H9 (cell line): ENCODE results near the gene ELMO2. TPM values are rescaled to one million over a fixed set of nuclear protein-coding genes. Genes with fewer than 3 reads are reported as not detected.

Experiments used
- DNase-seq: peaks from one replicate; pipeline ENCODE4 v3.0.0-alpha.2; 2017
- H2AFZ ChIP-seq: one replicate; pipeline ENCODE4 v1.6.1; 2013; ENCODE audit warnings: mild to moderate bottlenecking, low read length, control low read depth, moderate library complexity
- H2AK5ac ChIP-seq: 2 replicates; pipeline ENCODE4 v1.6.1; 2013; ENCODE audit warnings: low read length, control low read depth, mixed read lengths; ENCODE audit not compliant: insufficient read length
- H2BK120ac ChIP-seq: one replicate; pipeline ENCODE4 v1.6.1; 2013; ENCODE audit warnings: low read depth, mild to moderate bottlenecking, low read length, control low read depth, inconsistent platforms; ENCODE audit not compliant: poor library complexity, severe bottlenecking
- H2BK12ac ChIP-seq: 2 replicates; pipeline ENCODE4 v1.6.1; 2013; ENCODE audit warnings: low read length, control low read depth, mixed read lengths, low read depth; ENCODE audit not compliant: insufficient read length
- H2BK15ac ChIP-seq: 2 replicates; pipeline ENCODE4 v1.6.1; 2013; ENCODE audit warnings: low read depth, low read length, control low read depth
- H2BK20ac ChIP-seq: one replicate; pipeline ENCODE4 v1.6.1; 2013; ENCODE audit warnings: low read depth, mild to moderate bottlenecking, low read length, control low read depth, inconsistent platforms; ENCODE audit not compliant: poor library complexity, severe bottlenecking
- H2BK5ac ChIP-seq: 2 replicates; pipeline ENCODE4 v1.6.1; 2013; ENCODE audit warnings: low read length, control low read depth, mixed read lengths; ENCODE audit not compliant: insufficient read length
- H3K14ac ChIP-seq: 2 replicates; pipeline ENCODE4 v1.6.1; 2013; ENCODE audit warnings: low read length, control low read depth; ENCODE audit not compliant: insufficient read depth
- H3K18ac ChIP-seq: 2 replicates; pipeline ENCODE4 v1.6.1; 2013; ENCODE audit warnings: low read depth, mild to moderate bottlenecking, mixed read lengths, low read length, control low read depth; ENCODE audit not compliant: insufficient read length
- H3K23ac ChIP-seq: 2 replicates; pipeline ENCODE4 v1.6.1; 2013; ENCODE audit warnings: low read length, control low read depth, mixed read lengths, low read depth; ENCODE audit not compliant: insufficient read length
- H3K23me2 ChIP-seq: 2 replicates; pipeline ENCODE4 v1.6.1; 2013; ENCODE audit warnings: low read depth, mild to moderate bottlenecking, mixed read lengths, low read length, control low read depth; ENCODE audit not compliant: insufficient read length, poor library complexity, severe bottlenecking
- H3K27ac ChIP-seq: 2 replicates; pipeline ENCODE4 v1.5.1; 2013; ENCODE audit warnings: low read length, control low read depth, mixed read lengths, low read depth; ENCODE audit not compliant: insufficient read length
- H3K27me3 ChIP-seq: 2 replicates; pipeline ENCODE4 v1.6.1; 2013; ENCODE audit warnings: low read length, control low read depth, inconsistent platforms; ENCODE audit not compliant: insufficient read depth
- H3K4ac ChIP-seq: 2 replicates; pipeline ENCODE4 v1.6.1; 2013; ENCODE audit warnings: low read depth, mild to moderate bottlenecking, control low read depth, inconsistent platforms, low read length, moderate library complexity
- H3K4me1 ChIP-seq: 2 replicates; pipeline ENCODE4 v1.6.1; 2013; ENCODE audit warnings: low read length, control low read depth, inconsistent platforms; ENCODE audit not compliant: insufficient read depth
- H3K4me2 ChIP-seq: 2 replicates; pipeline ENCODE4 v1.6.1; 2013; ENCODE audit warnings: low read length, control low read depth, mixed read lengths; ENCODE audit not compliant: insufficient read length, insufficient read depth
- H3K56ac ChIP-seq: 2 replicates; pipeline ENCODE4 v1.6.1; 2013; ENCODE audit warnings: low read depth, mild to moderate bottlenecking, mixed read lengths, low read length, control low read depth; ENCODE audit not compliant: insufficient read length
- H3K79me1 ChIP-seq: 2 replicates; pipeline ENCODE4 v1.6.1; 2013; ENCODE audit warnings: low read depth, mild to moderate bottlenecking, moderate library complexity, low read length, control low read depth, inconsistent platforms; ENCODE audit not compliant: insufficient read depth, poor library complexity, severe bottlenecking
- H3K79me2 ChIP-seq: 2 replicates; pipeline ENCODE4 v1.6.1; 2013; ENCODE audit warnings: low read length, control low read depth, inconsistent platforms; ENCODE audit not compliant: insufficient read depth
- H3K9ac ChIP-seq: 2 replicates; pipeline ENCODE4 v1.6.1; 2013; ENCODE audit warnings: low read length, control low read depth, mixed read lengths; ENCODE audit not compliant: insufficient read length; ENCODE audit errors: extremely low read depth
- H3K9me3 ChIP-seq: one replicate; pipeline ENCODE4 v1.6.1; 2013; ENCODE audit warnings: low read depth, low read length, inconsistent platforms; ENCODE audit not compliant: control insufficient read depth
- H3T11ph ChIP-seq: one replicate; pipeline ENCODE4 v1.6.1; 2013; ENCODE audit warnings: mild to moderate bottlenecking, low read length, control low read depth, inconsistent platforms
- H4K20me1 ChIP-seq: one replicate; pipeline ENCODE4 v1.6.1; 2013; ENCODE audit not compliant: control insufficient read depth, insufficient read length, insufficient read depth
- H4K5ac ChIP-seq: 2 replicates; pipeline ENCODE4 v1.6.1; 2013; ENCODE audit warnings: low read depth, mild to moderate bottlenecking, mixed read lengths, low read length, control low read depth; ENCODE audit not compliant: insufficient read length
- H4K8ac ChIP-seq: replicated peaks from 2 replicates; pipeline ENCODE4 v1.6.1; 2013; ENCODE audit warnings: low read length, control low read depth, mixed read lengths, low read depth; ENCODE audit not compliant: insufficient read length
- H4K91ac ChIP-seq: 2 replicates; pipeline ENCODE4 v1.6.1; 2013; ENCODE audit warnings: low read depth, mild to moderate bottlenecking, moderate library complexity, mixed read lengths, low read length, control low read depth; ENCODE audit not compliant: insufficient read length
- H3K27ac Mint-ChIP-seq, 3 experiments: 2 replicates in 2 of 3; 3 replicates in 1 of 3; pipeline ENCODE4 v1.8.0; 2020 to 2021; ENCODE audit warnings: mixed read lengths in 3 of 3, mild to moderate bottlenecking in 1 of 3, moderate library complexity in 1 of 3
- H3K27me3 Mint-ChIP-seq: 2 replicates; pipeline ENCODE4 v1.8.0; 2021; ENCODE audit warnings: low read depth, mild to moderate bottlenecking, moderate library complexity, mixed read lengths
- H3K36me3 Mint-ChIP-seq, 3 experiments: 2 replicates in 2 of 3; 3 replicates in 1 of 3; pipeline ENCODE4 v1.8.0; 2020 to 2021; ENCODE audit warnings: low read depth in 3 of 3, mixed read lengths in 3 of 3; ENCODE audit not compliant: insufficient read depth in 1 of 3
- H3K4me1 Mint-ChIP-seq, 2 experiments: 2 replicates each; pipeline ENCODE4 v1.8.0; 2020; ENCODE audit warnings: mixed read lengths in 2 of 2
- H3K4me3 Mint-ChIP-seq, 2 experiments: 2 replicates in 1 of 2; 3 replicates in 1 of 2; pipeline ENCODE4 v1.8.0; 2020 to 2021; ENCODE audit warnings: mild to moderate bottlenecking in 2 of 2, mixed read lengths in 2 of 2, moderate library complexity in 1 of 2
- H3K9me3 Mint-ChIP-seq, 2 experiments: 2 replicates in 1 of 2; 3 replicates in 1 of 2; pipeline ENCODE4 v1.8.0; 2020; ENCODE audit warnings: mild to moderate bottlenecking in 2 of 2, mixed read lengths in 2 of 2, moderate library complexity in 1 of 2
- CTCF ChIP-seq: fragments of 200-600 bp; sonication (generic); conservative IDR thresholded peaks from 3 replicates; pipeline ENCODE4 v1.8.0; 2021; ENCODE audit warnings: antibody characterized with exemption, mild to moderate bottlenecking
- WGBS: extraction: QIAGEN DNeasy Blood & Tissue Kit; methylation state at CpG from one replicate; pipeline ENCODE4 v1.1.7; 2013; ENCODE audit warnings: missing lambda C conversion rate, low lambda C conversion rate, mixed read lengths; ENCODE audit not compliant: insufficient read length; ENCODE audit errors: extremely low coverage; 5-methylcytosine and 5-hydroxymethylcytosine counted together
- total RNA-seq: library from RNA; stranded (reverse); gene quantifications from 2 replicates; pipeline ENCODE4 v1.2.1, GENCODE V29; 2021

The ELMO2 gene
- total RNA-seq, 1 experiment from 2014 or later = 32.5 TPM

GRCh38 chr20:46351357-46352058 is 54.9 kb downstream of the ELMO2 start:
- Histone ChIP-seq H2BK120ac (no peak overlapping the region), H2BK15ac (no peak overlapping the region), H4K5ac (no peak overlapping the region), H3K9me3 (no peaks in the 10 kb centered on the region), H3K4me1 (no peaks in the 10 kb centered on the region; the same call in 1 of the 2 replicates), H3T11ph (no peak overlapping the region), H3K56ac (no peak overlapping the region), H2BK5ac (no peak overlapping the region), H2AK5ac (no peak overlapping the region), H3K9ac (no peak overlapping the region), H3K27me3 (no peaks in the 10 kb centered on the region), H3K23ac (no peak overlapping the region), H2AFZ (no peak overlapping the region), H3K4me2 (no peak overlapping the region), H4K91ac (no peak overlapping the region), H3K79me2 (no peaks in the 10 kb centered on the region), H3K27ac (no peak overlapping the region), H3K79me1 (no peaks in the 10 kb centered on the region), H3K23me2 (no peaks in the 10 kb centered on the region), H2BK20ac (no peak overlapping the region), H4K20me1 (no peaks in the 10 kb centered on the region), H4K8ac (no peak overlapping the region), H3K18ac (no peak overlapping the region), H2BK12ac (no peak overlapping the region), H3K14ac (no peak overlapping the region), H3K4ac (no peak overlapping the region)
- Mint-ChIP-seq H3K4me1 (peaks cover 30 to 37% of the 10 kb centered on the region in 2 experiments), H3K27ac (peak overlapping the region; percentile 70 to 98 (median 98); a peak in 6 of 7 replicates), H3K27me3 (0 out of 2 replicates have a peak, but pooled peaks cover 2% of the 10 kb centered on the region), H3K36me3 (peaks cover 7 to 53% (median 42%) of the 10 kb centered on the region in 3 experiments), H3K4me3 (peak overlapping the region in 1 of 2 experiments; percentile 12; a peak in 1 of 5 replicates), H3K9me3 (no peaks in the 10 kb centered on the region)
- no CpG with 5 or more reads among the region's 7 CpGs for WGBS
- DNase-seq = no peak
- no peak for TF ChIP-seq CTCF
